K562 (cell line): ENCODE results near the gene MBD2. TPM values are rescaled to one million over a fixed set of nuclear protein-coding genes. Genes with fewer than 3 reads are reported as not detected.

Source experiments
- ATAC-seq: fragments of 200-7000 bp; cut with Tn5 transposase; 3 replicates; pipeline ENCODE4 v1.9.1; 2020; ENCODE audit warnings: moderate library complexity
- BruUV-seq: library from RNA; stranded (reverse); fragments of 400-500 nt; replicated peaks from 2 replicates; lab custom pipeline; 2021; lab: Mats Ljungman, UMichigan
- CTCF ChIA-PET: fragments of 300-600 bp; formaldehyde crosslinking; extraction: SDS; loops from one replicate; lab custom pipeline; 2021; ENCODE audit warnings: low intra/inter-chr PET ratio; lab: Yijun Ruan, JAX
- POLR2A ChIA-PET: fragments of 300-600, 350-650 bp; sonication (Branson Sonifier 250); formaldehyde crosslinking; extraction: SDS; loops from one replicate; lab custom pipeline; 2021; ENCODE audit warnings: antibody characterized with exemption, inconsistent platforms; lab: Yijun Ruan, JAX
- DNase-seq, 4 experiments: peaks; one replicate each; pipeline versions ENCODE4 v3.0.0 to v3.0.0-alpha.2; 2011 to 2018; ENCODE audit warnings: low spot score in 3 of 4, mixed read lengths in 3 of 4; ENCODE audit errors: extremely low read depth in 1 of 4
- FAIRE-seq: peaks from 2 replicates; lab custom pipeline; 2011; peaks lifted over from hg19 to GRCh38; lab: Jason Lieb, UNC
- H2AFZ ChIP-seq: 2 replicates; pipeline ENCODE4 v1.6.0; 2011; ENCODE audit warnings: low read depth, low read length, control low read depth, inconsistent platforms
- H3K27ac ChIP-seq: fragments of 200-600 bp; 3 replicates; pipeline ENCODE4 v1.8.0; 2011; ENCODE audit warnings: low read depth, mild to moderate bottlenecking, control low read depth, inconsistent platforms, low read length, moderate library complexity, mixed read lengths; ENCODE audit errors: extremely low read depth
- H3K27me3 ChIP-seq, 2 experiments: fragments of 300-600 bp in 1 of 2; 2 replicates in 1 of 2; 3 replicates in 1 of 2; pipeline versions ENCODE4 v1.6.0 to v1.8.0; 2011; ENCODE audit warnings: inconsistent platforms in 2 of 2, low read length in 2 of 2, mild to moderate bottlenecking in 1 of 2, mixed read lengths in 1 of 2, moderate library complexity in 1 of 2; ENCODE audit not compliant: control insufficient read depth in 2 of 2, insufficient read depth in 2 of 2
- H3K36me3 ChIP-seq: fragments of 300-600 bp; 3 replicates; pipeline ENCODE4 v1.8.0; 2011; ENCODE audit warnings: mild to moderate bottlenecking, low read length, inconsistent platforms; ENCODE audit not compliant: control insufficient read depth, insufficient read depth
- H3K4me1 ChIP-seq, 2 experiments: fragments of 200-600 bp in 1 of 2; replicated peaks in 1 of 2; 2 replicates in 1 of 2; 3 replicates in 1 of 2; pipeline versions ENCODE4 v1.5.1 to v1.8.0; 2011; ENCODE audit warnings: inconsistent platforms in 2 of 2, low read length in 2 of 2, mild to moderate bottlenecking in 1 of 2, mixed read lengths in 1 of 2, moderate library complexity in 1 of 2; ENCODE audit not compliant: control insufficient read depth in 2 of 2, insufficient read depth in 2 of 2
- H3K4me2 ChIP-seq: 2 replicates; pipeline ENCODE4 v1.6.1; 2011; ENCODE audit warnings: low read length, control low read depth, inconsistent platforms, mixed read lengths; ENCODE audit not compliant: insufficient read depth
- H3K4me3 ChIP-seq: fragments of 200-600 bp; sonication (generic), shearing (Covaris generic); 2 replicates; pipeline ENCODE4 v1.5.1; 2016; ENCODE audit warnings: control low read depth, inconsistent platforms
- H3K79me2 ChIP-seq: fragments of 200-600 bp; 3 replicates; pipeline ENCODE4 v1.8.0; 2011; ENCODE audit warnings: low read length, inconsistent platforms; ENCODE audit not compliant: control insufficient read depth, insufficient read depth
- H3K9ac ChIP-seq, 2 experiments: 2 replicates each; pipeline versions ENCODE4 v1.6.0 to v1.6.1; 2011; ENCODE audit warnings: low read depth in 2 of 2, low read length in 2 of 2, control low read depth in 1 of 2, inconsistent platforms in 1 of 2, mild to moderate bottlenecking in 1 of 2, mixed read lengths in 1 of 2; ENCODE audit not compliant: insufficient read depth in 1 of 2
- H3K9me1 ChIP-seq: one replicate; pipeline ENCODE4 v1.6.0; 2011; ENCODE audit warnings: inconsistent platforms, mild to moderate bottlenecking, low read length, moderate library complexity; ENCODE audit not compliant: control insufficient read depth, insufficient read depth
- H3K9me3 ChIP-seq: replicated peaks from 2 replicates; pipeline ENCODE4 v1.5.1; 2011; ENCODE audit warnings: low read depth, low read length, inconsistent platforms; ENCODE audit not compliant: control insufficient read depth, insufficient read depth
- H4K20me1 ChIP-seq: replicated peaks from 2 replicates; pipeline ENCODE4 v1.6.1; 2011; ENCODE audit warnings: low read length, inconsistent platforms, mixed read lengths; ENCODE audit not compliant: control insufficient read depth, insufficient read depth
- CHD2 ChIP-seq: IDR thresholded peaks from 2 replicates; pipeline ENCODE4 v1.6.1; 2011; ENCODE audit warnings: low read depth, low read length
- DMBX1 ChIP-seq: fragments of 250-450 bp; sonication (Bioruptor Pico); IDR thresholded peaks from 2 replicates; pipeline ENCODE4 v1.8.0; 2022; ENCODE audit warnings: inconsistent platforms, mild to moderate bottlenecking, moderate library complexity, borderline replicate concordance
- ETV6 ChIP-seq, 3 experiments: fragments of 150-350 bp in 1 of 3; sonication (generic) in 1 of 3; formaldehyde crosslinking in 1 of 3; IDR thresholded peaks; 2 replicates each; pipeline versions ENCODE4 v1.6.1 to v1.8.0; 2014 to 2022; ENCODE audit warnings: borderline replicate concordance in 2 of 3, low read depth in 2 of 3, antibody characterized with exemption in 1 of 3, low read length in 1 of 3, mild to moderate bottlenecking in 1 of 3, missing genetic modification reagents in 1 of 3
- FUS ChIP-seq: fragments of 200-400 bp; formaldehyde crosslinking; optimal IDR thresholded peaks from 2 replicates; pipeline ENCODE3; 2017; ENCODE audit warnings: low read depth, low read length
- HES1 ChIP-seq: fragments of 450-650 bp; IDR thresholded peaks from 2 replicates; pipeline ENCODE4 v1.6.1; 2016; ENCODE audit warnings: low read depth, mild to moderate bottlenecking, moderate library complexity
- L3MBTL2 ChIP-seq: fragments of 450-650 bp; IDR thresholded peaks from 2 replicates; pipeline ENCODE4 v1.6.1; 2016; ENCODE audit warnings: mild to moderate bottlenecking, moderate library complexity
- LCOR ChIP-seq: sonication (generic); formaldehyde crosslinking; IDR thresholded peaks from 2 replicates; pipeline ENCODE4 v1.8.0; 2022; ENCODE audit warnings: mild to moderate bottlenecking, missing genetic modification reagents
- MECOM ChIP-seq: fragments of 250-450 bp; sonication (Bioruptor Pico); IDR thresholded peaks from 2 replicates; pipeline ENCODE4 v1.8.0; 2022; ENCODE audit warnings: inconsistent platforms
- NCOA4 ChIP-seq: fragments of 450-650 bp; IDR thresholded peaks from 2 replicates; pipeline ENCODE4 v1.6.1; 2018; ENCODE audit warnings: mild to moderate bottlenecking; ENCODE audit not compliant: partially characterized antibody
- RHOXF2B ChIP-seq: fragments of 250-450 bp; sonication (Bioruptor Pico); conservative IDR thresholded peaks from 2 replicates; pipeline ENCODE4 v1.5.1; 2021
- TCF7 ChIP-seq: sonication (generic); IDR thresholded peaks from 2 replicates; pipeline ENCODE4 v1.6.1; 2016; ENCODE audit warnings: antibody characterized with exemption, borderline replicate concordance
- TEAD1 ChIP-seq, 2 experiments: fragments of 450-650 bp in 1 of 2; sonication (generic) in 1 of 2; formaldehyde crosslinking; IDR thresholded peaks; 2 replicates each; pipeline versions ENCODE4 v1.4.0 to v1.8.0; 2020 to 2022; ENCODE audit warnings: mild to moderate bottlenecking in 2 of 2, missing genetic modification reagents in 1 of 2
- TFAM ChIP-seq: fragments of 250-450 bp; sonication (Bioruptor Pico); conservative IDR thresholded peaks from 2 replicates; pipeline ENCODE4 v1.5.0; 2021; ENCODE audit warnings: mild to moderate bottlenecking, moderate library complexity
- YY1 ChIP-seq, 3 experiments: IDR thresholded peaks; 2 replicates each; pipeline ENCODE4 v1.6.1; 2011; ENCODE audit warnings: low read length in 2 of 3, mild to moderate bottlenecking in 2 of 3, moderate library complexity in 2 of 3, borderline replicate concordance in 1 of 3, control low read depth in 1 of 3, low read depth in 1 of 3; ENCODE audit not compliant: insufficient read depth in 3 of 3, insufficient replicate concordance in 2 of 3, control insufficient read depth in 1 of 3, insufficient read length in 1 of 3; ENCODE audit errors: extremely low read depth in 1 of 3
- ZBTB17 ChIP-seq: fragments of 450-650 bp; formaldehyde crosslinking; IDR thresholded peaks from 2 replicates; pipeline ENCODE4 v1.4.0; 2020; ENCODE audit warnings: mild to moderate bottlenecking
- ZNF212 ChIP-seq: fragments of 450-650 bp; formaldehyde crosslinking; IDR thresholded peaks from 2 replicates; pipeline ENCODE4 v1.4.0; 2020; ENCODE audit warnings: mild to moderate bottlenecking
- ZNF277 ChIP-seq: fragments of 250-450 bp; sonication (Bioruptor Pico); IDR thresholded peaks from 2 replicates; pipeline ENCODE4 v1.8.0; 2022; ENCODE audit warnings: inconsistent platforms, mild to moderate bottlenecking, moderate library complexity, borderline replicate concordance
- ZNF398 ChIP-seq: fragments of 250-450 bp; sonication (Bioruptor Pico); IDR thresholded peaks from 2 replicates; pipeline ENCODE4 v1.8.0; 2021; ENCODE audit warnings: moderate library complexity, mild to moderate bottlenecking, inconsistent platforms
- WGBS: fragments of 100-300 bp; shearing (Covaris generic); methylation state at CpG from one replicate; pipeline ENCODE4 v1.1.6; 2016; ENCODE audit warnings: low coverage, mixed read lengths; ENCODE audit not compliant: insufficient coverage; ENCODE audit errors: missing lambda C conversion rate; 5-methylcytosine and 5-hydroxymethylcytosine counted together
- in situ Hi-C: fragments of 300-500 bp; cut with MboI; formaldehyde crosslinking; loops from 4 replicates; pipeline ENCODE4 v1.15.0; 2018; ENCODE audit warnings: inconsistent platforms, mixed read lengths
- intact Hi-C: fragments of 100-400 bp; cut with micrococcal nuclease; formaldehyde crosslinking; loops from 2 replicates; pipeline ENCODE4 v1.14.2; 2022
- polyA plus RNA-seq, 8 experiments: library from polyadenylated mRNA; depleted of rRNA in 4 of 8; stranded (reverse) in 5 of 8; unstranded in 3 of 8; fragments of >200 nt; fragmentation: Nextera tagmentation in 2 of 8; fragmentation: Illumina TruSeq in 1 of 8; extraction: Ambion mirVana in 2 of 8; extraction: Trizol in 1 of 8; gene quantifications; 2 replicates each; pipeline versions ENCODE4 v1.2.1 to v1.2.3, GENCODE V29; 2011 to 2014; ENCODE audit warnings: inconsistent platforms in 1 of 8, missing spikeins in 1 of 8
- total RNA-seq, 7 experiments: library from RNA; depleted of rRNA in 6 of 7; stranded (reverse); fragments of >200 nt in 6 of 7; fragmentation: Illumina TruSeq in 2 of 7; extraction: Trizol in 2 of 7; gene quantifications; 2 replicates each; pipeline versions ENCODE4 v1.2.1 to v1.2.3, GENCODE V29; 2011 to 2021; ENCODE audit warnings: low replicate concordance in 1 of 7

MBD2 gene
- total and polyA plus RNA-seq, 9 of the 15 experiments (the other 6 are each of a cell fraction or from before 2014, with no cell fraction given), result 4.4 to 40.2 (median 13.9) TPM

- POLR2A ChIA-PET, result no interaction called here
- no peak overlapping the region for H3K4me3 ChIP-seq
- no peak overlapping the region for H3K9ac ChIP-seq
- H3K9me3 ChIP-seq, result no peaks in the 10 kb centered on the region
- no peak overlapping the region for H2AFZ ChIP-seq
- no peaks in the 10 kb centered on the region for H3K27me3 ChIP-seq
- H3K36me3 ChIP-seq, result no peaks in the 10 kb centered on the region
- in situ Hi-C loops, result no loop called here
- no peaks in the 10 kb centered on the region; a peak in 1 of 5 replicates for H3K4me1 ChIP-seq
- TF ChIP-seq YY1 (IDR thresholded peaks at IDR 0.05; ENCODE audit: borderline replicate concordance in 1 of 3, control insufficient read depth in 1 of 3, extremely low read depth in 1 of 3, insufficient read depth in 3 of 3, insufficient read length in 1 of 3, insufficient replicate concordance in 2 of 3, low read depth in 1 of 3, low read length in 2 of 3), result no peak
- TF ChIP-seq ETV6 (IDR thresholded peaks at IDR 0.05; ENCODE audit: borderline replicate concordance in 1 of 2, low read depth in 2 of 2, low read length in 1 of 2), result no peak
- no peak for TF ChIP-seq ETV6 (CRISPR knock-in tag; IDR thresholded peaks at IDR 0.05; ENCODE audit: borderline replicate concordance)
- TF ChIP-seq ZNF212, result no peak
- no peak for TF ChIP-seq DMBX1 (CRISPR knock-in tag)
- TF ChIP-seq TEAD1 (CRISPR knock-in tag; IDR thresholded peaks at IDR 0.05), result no peak
- no peak for TF ChIP-seq L3MBTL2
- TF ChIP-seq NCOA4, result no peak
- TF ChIP-seq HES1, result no peak
- TF ChIP-seq LCOR (CRISPR knock-in tag), result no peak
- TF ChIP-seq CHD2, result no peak
- no peak for TF ChIP-seq ZNF398 (CRISPR knock-in tag)
- no peak for TF ChIP-seq RHOXF2B (CRISPR knock-in tag)
- no peak for TF ChIP-seq MECOM
- TF ChIP-seq ZNF277, result no peak
- no peak for TF ChIP-seq ZBTB17 (CRISPR knock-in tag)
- TF ChIP-seq FUS, result no peak
- no peak for TF ChIP-seq TCF7
- TF ChIP-seq TFAM (CRISPR knock-in tag), result no peak
- TF ChIP-seq, all 486 proteins: peak for 0
- Histone ChIP-seq H3K9me1 (no peaks in the 10 kb centered on the region), H3K4me2 (no peak overlapping the region), H3K79me2 (no peaks in the 10 kb centered on the region), H4K20me1 (no peaks in the 10 kb centered on the region), H3K27ac (no peak overlapping the region)
- CTCF ChIA-PET, result no interaction called here
- BruUV-seq, result no TSS peak
- ATAC-seq (no peak), FAIRE-seq (no peak), DNase-seq (no peak)
- intact Hi-C loops, result no loop called here
- 100% methylated on average over 2 of the region's 2 CpGs for WGBS
Measured at GRCh38 chr18:54173250-54173649, 51.2 kb downstream of the MBD2 start.
